Measurements from ENCODE around the gene KNDC1. TPM values are rescaled to one million over a fixed set of nuclear protein-coding genes. Genes with fewer than 3 reads are reported as not detected.

Gene KNDC1
- polyA plus RNA-seq, 1 donor (not counting 4 experiments of a cell fraction or from before 2014, with no cell fraction given): 0.20 TPM

- Histone ChIP-seq H3K27ac (ENCODE audit: control insufficient read depth, insufficient read depth, low read length) (no peak overlapping the region), H2AFZ (ENCODE audit: control insufficient read depth, low read length) (no peak overlapping the region), H3K27me3 (ENCODE audit: control insufficient read depth, extremely low read depth, insufficient read depth, low read length) (peaks cover 76% of the 10 kb centered on the region), H3K9ac (ENCODE audit: control insufficient read depth, extremely low read depth, insufficient read depth, low read length) (no peak overlapping the region), H3K9me3 (ENCODE audit: control insufficient read depth, low read depth, low read length) (no peaks in the 10 kb centered on the region), H3K4me2 (ENCODE audit: control insufficient read depth, extremely low read depth, insufficient read depth, low read depth, low read length) (no peak overlapping the region), H3K36me3 (ENCODE audit: control insufficient read depth in 2 of 2, extremely low read depth in 1 of 2, insufficient read depth in 2 of 2, low read length in 2 of 2) (no peaks in the 10 kb centered on the region), H3K4me1 (ENCODE audit: control insufficient read depth, extremely low read depth, insufficient read depth, low read length) (peaks cover 4% of the 10 kb centered on the region), H3K9me1 (ENCODE audit: control insufficient read depth, extremely low read depth, insufficient read depth, low read length) (no peaks in the 10 kb centered on the region), H3K79me2 (ENCODE audit: control insufficient read depth, insufficient read depth, low read length) (no peaks in the 10 kb centered on the region), H4K20me1 (ENCODE audit: control insufficient read depth, extremely low read depth, insufficient read depth, low read length) (no peaks in the 10 kb centered on the region), H3K4me3 (ENCODE audit: control insufficient read depth in 2 of 3, extremely low read depth in 1 of 3, insufficient read depth in 2 of 3, low read depth in 1 of 3, low read length in 3 of 3) (no peak overlapping the region)
- dilution Hi-C loops (cut with MboI; ENCODE audit: extremely low pct_ligation_motif_present, low sequenced_read_pairs): no loop called here
- peak; percentile 75 for TF ChIP-seq EZH2 (IDR thresholded peaks at IDR 0.05; ENCODE audit: low read length)
- no peak for TF ChIP-seq CTCF (optimal IDR thresholded peaks at IDR 0.05 in 1 of 3, IDR thresholded peaks at IDR 0.05 in 1 of 3, conservative IDR thresholded peaks at IDR 0.05 in 1 of 3; ENCODE audit: extremely low read depth in 1 of 3, insufficient read depth in 2 of 3, low read length in 3 of 3)
- DNase-seq (ENCODE audit: low read depth, low spot score) (no peak), FAIRE-seq (no peak)
Observed at GRCh38 chr10:133230387-133231195, 70.6 kb downstream of the KNDC1 start.

DNA sequence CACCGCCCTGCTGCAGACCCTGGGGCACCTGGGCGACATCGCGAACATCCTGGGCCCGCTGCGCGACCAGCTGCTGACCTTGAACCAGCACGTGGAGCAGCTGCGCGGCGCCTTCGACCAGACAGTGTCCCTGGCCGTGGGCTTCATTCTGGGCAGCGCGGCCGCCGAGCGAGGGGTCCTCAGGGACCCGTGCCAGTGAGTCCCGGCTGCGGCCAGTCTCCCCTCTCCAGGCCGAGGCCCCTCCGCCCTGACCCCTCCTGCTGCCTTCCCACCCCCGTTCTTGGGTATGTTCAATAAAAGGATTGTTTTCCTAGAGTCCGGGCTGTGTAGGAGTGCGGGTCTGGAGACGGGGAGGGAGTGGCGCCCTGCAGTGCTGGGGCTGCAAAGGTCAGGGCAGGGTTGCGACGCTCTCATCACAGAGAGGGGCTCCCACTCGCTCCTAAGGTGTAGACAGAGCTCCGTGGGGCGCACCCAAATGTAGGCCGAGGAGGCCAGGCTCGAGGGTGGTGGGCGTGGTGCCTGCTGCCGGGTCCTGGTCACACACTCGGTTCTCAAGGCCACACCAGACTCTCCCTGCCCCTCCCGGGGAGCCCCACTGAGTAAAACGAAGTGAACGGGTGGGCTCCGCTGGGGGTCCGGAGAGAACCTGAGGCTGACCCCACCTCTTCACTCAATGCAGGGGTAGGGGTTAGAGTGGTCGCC is 71.4 kb downstream of the KNDC1 start:
- DNase-seq (ENCODE audit: low read depth, low spot score) (no peak), FAIRE-seq (no peak)
- Histone ChIP-seq H2AFZ (ENCODE audit: control insufficient read depth, low read length) (no peak overlapping the region), H3K27me3 (ENCODE audit: control insufficient read depth, extremely low read depth, insufficient read depth, low read length) (peaks cover 79% of the 10 kb centered on the region), H3K9ac (ENCODE audit: control insufficient read depth, extremely low read depth, insufficient read depth, low read length) (no peak overlapping the region), H3K4me3 (ENCODE audit: control insufficient read depth in 2 of 3, extremely low read depth in 1 of 3, insufficient read depth in 2 of 3, low read depth in 1 of 3, low read length in 3 of 3) (no peak overlapping the region), H3K79me2 (ENCODE audit: control insufficient read depth, insufficient read depth, low read length) (no peaks in the 10 kb centered on the region), H3K27ac (ENCODE audit: control insufficient read depth, insufficient read depth, low read length) (no peak overlapping the region), H3K4me2 (ENCODE audit: control insufficient read depth, extremely low read depth, insufficient read depth, low read depth, low read length) (no peak overlapping the region), H4K20me1 (ENCODE audit: control insufficient read depth, extremely low read depth, insufficient read depth, low read length) (no peaks in the 10 kb centered on the region), H3K4me1 (ENCODE audit: control insufficient read depth, extremely low read depth, insufficient read depth, low read length) (no peaks in the 10 kb centered on the region), H3K9me3 (ENCODE audit: control insufficient read depth, low read depth, low read length) (no peaks in the 10 kb centered on the region), H3K9me1 (ENCODE audit: control insufficient read depth, extremely low read depth, insufficient read depth, low read length) (no peaks in the 10 kb centered on the region), H3K36me3 (ENCODE audit: control insufficient read depth in 2 of 2, extremely low read depth in 1 of 2, insufficient read depth in 2 of 2, low read length in 2 of 2) (no peaks in the 10 kb centered on the region)
- TF ChIP-seq CTCF (optimal IDR thresholded peaks at IDR 0.05 in 1 of 3, IDR thresholded peaks at IDR 0.05 in 1 of 3, conservative IDR thresholded peaks at IDR 0.05 in 1 of 3; ENCODE audit: extremely low read depth in 1 of 3, insufficient read depth in 2 of 3, low read length in 3 of 3): no peak
- TF ChIP-seq EZH2 (IDR thresholded peaks at IDR 0.05; ENCODE audit: low read length): peak; percentile 58
- dilution Hi-C loops (cut with MboI; ENCODE audit: extremely low pct_ligation_motif_present, low sequenced_read_pairs): no loop called here
